Endometrial microvascular endothelial cells (primary cell): ENCODE data around the gene PPFIA1. TPM values are rescaled to one million over a fixed set of nuclear protein-coding genes. Genes with fewer than 3 reads are reported as not detected.
"Not testable (repeated sequence)": the region's sequence is repeated elsewhere in the genome, so short reads cannot be mapped to it uniquely, and the experiment has no call there.

Experiments
- in situ Hi-C: cut with HindIII; loops from 2 replicates; pipeline ENCODE4 v1.10.0; 2017; ENCODE audit warnings: low sequenced_read_pairs, low pct_unique_long_range_greater_than_20kb; ENCODE audit errors: inconsistent ontology term
- total RNA-seq: library from RNA; depleted of rRNA; stranded (reverse); fragments of >200 nt; gene quantifications from one replicate; pipeline ENCODE4 v1.2.3, GENCODE V29; 2015; ENCODE audit errors: inconsistent ontology term

PPFIA1 gene
- total RNA-seq, 1 donor from 2014 or later, result 46.1 TPM

DNA sequence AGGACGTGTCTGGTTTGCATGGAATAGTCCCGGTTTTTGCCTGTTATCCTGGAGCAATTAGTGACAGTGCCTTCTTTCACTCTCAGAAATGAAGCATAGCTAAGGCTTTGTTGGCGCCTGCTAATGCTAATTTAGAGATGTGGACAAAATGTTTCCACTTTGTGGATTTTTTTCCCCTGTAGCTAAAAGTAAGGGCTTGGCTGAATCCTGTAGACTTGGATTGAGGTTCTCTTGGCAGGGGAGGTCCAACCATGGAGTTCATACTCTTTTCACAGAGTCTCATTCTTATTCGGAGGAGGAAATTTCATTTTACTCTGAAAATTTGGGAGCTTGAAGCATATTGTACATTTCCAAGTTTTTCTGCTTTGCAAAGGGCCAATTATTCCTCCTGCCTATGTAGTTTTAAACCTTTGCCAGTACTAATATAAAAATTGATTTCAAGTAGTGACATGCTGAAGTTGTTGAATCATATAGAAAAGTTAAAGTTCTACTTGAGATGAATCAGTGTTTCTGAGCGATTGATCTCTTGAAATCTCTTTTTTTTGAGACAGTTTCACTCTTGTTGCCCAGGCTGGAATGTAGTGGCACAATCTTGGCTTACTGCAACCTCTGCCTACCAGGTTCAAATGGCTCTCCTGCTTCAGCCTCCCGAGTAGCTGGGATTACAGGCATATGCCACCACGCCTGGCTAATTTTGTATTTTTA lies 20.0 kb downstream of the PPFIA1 start:
- in situ Hi-C loops, result no loop called here

- in situ Hi-C loops, result no loop called here
Observed at GRCh38 chr11:70292166-70292565, 21.7 kb downstream of the PPFIA1 start.

DNA sequence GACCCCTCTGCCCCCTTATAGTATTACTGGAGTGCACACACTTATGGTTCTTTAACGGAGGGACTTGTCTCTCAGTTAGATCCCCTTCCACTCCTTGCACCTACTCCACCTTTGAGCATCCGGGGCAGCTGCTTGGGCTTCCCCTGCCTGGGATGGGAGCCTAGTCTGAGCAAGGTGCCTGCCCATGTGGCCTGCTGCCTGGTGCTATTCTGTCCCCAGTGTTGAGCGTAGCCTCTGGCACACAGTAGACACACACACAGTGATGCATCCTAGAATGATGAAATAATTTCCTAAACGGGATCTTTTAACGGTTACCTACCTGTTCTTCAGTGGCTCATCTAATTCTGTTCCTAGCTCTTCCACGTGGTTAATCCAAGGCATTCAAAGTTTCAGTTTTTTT lies 22.4 kb downstream of the PPFIA1 start:
- in situ Hi-C loops, result no loop called here

GRCh38 chr11:70295166-70295565 lies 24.7 kb downstream of the PPFIA1 start:
- in situ Hi-C loops, result not testable (repeated sequence)

- in situ Hi-C loops, result no loop called here
Observed at GRCh38 chr11:70296681-70297080, 26.2 kb downstream of the PPFIA1 start.

DNA sequence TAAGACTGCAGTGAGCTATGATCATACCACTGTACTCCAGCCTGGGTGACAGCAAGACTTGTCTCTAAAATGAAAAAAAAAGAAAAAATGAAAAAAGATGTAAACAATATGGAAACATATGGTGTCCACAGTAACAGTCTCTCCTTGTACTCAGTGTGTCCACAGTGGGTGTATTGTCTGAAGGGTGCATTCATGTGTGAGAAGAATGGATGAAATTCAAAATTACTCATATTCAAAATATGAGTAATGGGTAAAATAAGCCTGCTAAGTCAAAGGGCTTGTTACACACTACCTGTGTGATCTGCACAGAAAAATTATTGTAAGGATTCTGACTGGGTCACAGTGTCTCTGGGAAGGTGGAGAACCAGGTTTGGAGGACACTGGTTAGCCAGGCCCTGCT lies 26.9 kb downstream of the PPFIA1 start:
- in situ Hi-C loops, result no loop called here

DNA sequence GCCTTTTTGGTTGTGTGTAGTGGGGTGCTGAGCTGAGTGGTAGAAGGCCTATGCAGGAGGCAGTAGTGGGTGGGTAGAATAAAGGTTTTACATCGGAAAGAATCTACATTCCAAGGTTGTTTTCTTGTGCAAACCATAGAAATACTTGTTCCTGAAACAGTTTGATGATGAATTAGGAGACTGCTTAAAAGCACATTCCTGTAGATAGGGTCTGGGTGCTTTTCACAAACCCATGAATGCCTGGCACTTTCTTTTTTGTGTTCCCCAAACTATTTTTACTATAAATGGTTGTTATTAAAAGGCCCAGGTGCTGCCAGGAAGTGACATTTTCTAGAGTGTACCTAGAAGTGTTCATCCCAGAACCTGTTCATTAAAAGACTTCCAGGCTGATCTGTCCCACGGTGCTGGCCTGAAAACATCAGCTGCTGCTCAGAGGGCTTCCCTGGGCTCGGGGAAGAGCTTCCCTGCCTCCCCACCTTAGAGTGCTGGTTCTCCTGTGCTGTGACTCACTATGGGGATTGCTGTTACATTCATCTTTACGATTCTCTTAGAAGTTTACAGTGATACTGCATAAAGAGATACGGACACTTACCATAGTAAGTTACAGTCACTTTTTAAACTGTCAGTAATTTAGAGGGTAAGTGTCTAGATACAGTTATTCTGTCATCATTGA lies 27.9 kb downstream of the PPFIA1 start:
- in situ Hi-C loops, result no loop called here

DNA sequence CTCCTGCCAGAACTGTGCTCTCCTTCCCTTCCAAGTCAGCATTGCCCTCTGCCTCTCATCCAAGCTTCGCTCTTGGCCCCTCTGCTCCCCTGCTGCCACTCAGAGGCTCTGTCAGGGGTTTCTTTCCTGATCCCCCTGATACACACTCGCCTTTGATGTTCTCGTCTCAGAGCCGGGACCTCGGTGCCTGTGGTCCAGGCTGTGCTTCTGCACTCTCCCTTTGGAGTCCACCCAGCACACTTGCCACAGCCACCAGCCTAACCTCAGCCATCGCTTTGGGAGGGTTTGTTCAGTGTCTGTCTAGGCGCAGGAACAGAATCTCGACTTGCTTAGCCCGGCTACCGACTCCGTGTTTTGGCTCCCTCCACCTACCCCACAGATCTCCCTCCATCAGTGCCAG lies 29.1 kb downstream of the PPFIA1 start:
- in situ Hi-C loops, result no loop called here

- in situ Hi-C loops, result no loop called here
Observed at GRCh38 chr11:70301191-70301590, 30.7 kb downstream of the PPFIA1 start.

DNA sequence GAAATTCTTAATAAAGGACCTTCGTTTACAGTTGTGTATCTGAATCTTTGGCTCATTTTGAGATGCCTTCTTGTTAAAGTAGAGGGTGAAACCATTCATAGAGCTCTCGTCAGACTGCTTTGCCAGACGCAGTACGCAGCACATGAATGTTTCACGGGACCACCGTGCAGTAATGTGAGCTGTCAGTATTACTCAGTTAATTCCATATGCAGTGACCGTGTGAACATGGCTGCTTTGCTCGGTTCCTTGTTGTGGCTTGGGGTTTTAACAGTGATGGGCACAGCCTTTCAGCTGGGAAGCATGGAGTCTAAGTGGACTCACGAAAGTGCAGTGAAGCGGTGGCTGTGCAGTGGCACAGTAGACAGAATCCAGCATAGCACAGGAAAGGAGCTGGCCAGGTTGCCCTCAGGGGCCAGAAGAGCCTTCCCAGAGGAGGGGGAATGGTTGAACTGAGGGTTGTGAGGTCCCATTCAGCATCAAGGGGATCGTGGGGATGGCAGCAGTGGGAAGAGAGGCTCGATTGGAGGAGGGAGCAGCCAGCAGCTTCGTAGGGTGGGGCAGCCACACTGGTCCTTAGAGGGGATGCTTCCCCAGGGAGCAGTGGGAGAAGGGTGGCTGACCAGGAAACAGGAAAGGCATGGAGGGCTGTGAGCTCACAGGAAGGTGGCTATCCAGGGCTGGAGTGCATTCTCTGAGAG lies 31.4 kb downstream of the PPFIA1 start:
- in situ Hi-C loops, result no loop called here

DNA sequence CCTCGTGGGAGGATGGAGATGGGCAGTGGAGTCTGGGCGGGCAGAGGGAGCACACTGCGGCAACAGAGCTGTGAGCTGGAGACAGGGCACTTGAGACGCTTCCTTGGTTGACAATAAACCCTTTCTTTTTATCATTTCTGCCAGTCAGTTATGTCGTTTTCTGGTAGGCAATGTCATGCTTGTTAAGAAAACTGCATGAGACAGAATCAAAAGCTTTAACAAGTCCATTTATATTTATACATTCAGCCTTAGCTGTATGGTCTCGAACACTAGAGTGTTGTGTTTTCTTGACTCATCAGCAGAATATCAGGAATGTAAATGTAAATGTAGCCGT lies 31.9 kb downstream of the PPFIA1 start:
- in situ Hi-C loops, result no loop called here

GRCh38 chr11:70303070-70303469 lies 32.6 kb downstream of the PPFIA1 start:
- in situ Hi-C loops, result no loop called here

GRCh38 chr11:70304208-70304603 lies 33.7 kb downstream of the PPFIA1 start:
- in situ Hi-C loops, result no loop called here

GRCh38 chr11:70305501-70305900 lies 35.0 kb downstream of the PPFIA1 start:
- in situ Hi-C loops, result no loop called here

- in situ Hi-C loops, result no loop called here
Observed at GRCh38 chr11:70306586-70307033, 36.1 kb downstream of the PPFIA1 start.

DNA sequence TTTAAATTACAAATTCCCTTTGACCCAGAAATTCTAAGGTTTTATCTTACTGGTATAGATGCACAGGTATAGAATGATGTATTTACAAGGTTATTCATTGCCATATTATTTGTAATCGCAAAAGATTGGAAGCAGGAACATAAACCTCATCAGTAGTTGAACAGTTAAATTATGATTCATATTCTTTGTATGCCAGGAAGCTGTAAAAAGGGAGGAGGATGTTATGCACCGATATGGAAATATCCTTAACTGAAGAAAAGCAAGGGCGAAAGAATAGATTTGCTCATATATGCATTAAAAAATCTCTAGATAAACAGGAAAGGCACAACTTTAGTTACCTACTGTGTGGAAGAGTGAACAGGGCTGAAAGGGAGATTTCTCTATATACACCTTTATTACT lies 36.7 kb downstream of the PPFIA1 start:
- in situ Hi-C loops, result no loop called here

GRCh38 chr11:70311616-70312015 lies 41.1 kb downstream of the PPFIA1 start:
- in situ Hi-C loops, result no loop called here

DNA sequence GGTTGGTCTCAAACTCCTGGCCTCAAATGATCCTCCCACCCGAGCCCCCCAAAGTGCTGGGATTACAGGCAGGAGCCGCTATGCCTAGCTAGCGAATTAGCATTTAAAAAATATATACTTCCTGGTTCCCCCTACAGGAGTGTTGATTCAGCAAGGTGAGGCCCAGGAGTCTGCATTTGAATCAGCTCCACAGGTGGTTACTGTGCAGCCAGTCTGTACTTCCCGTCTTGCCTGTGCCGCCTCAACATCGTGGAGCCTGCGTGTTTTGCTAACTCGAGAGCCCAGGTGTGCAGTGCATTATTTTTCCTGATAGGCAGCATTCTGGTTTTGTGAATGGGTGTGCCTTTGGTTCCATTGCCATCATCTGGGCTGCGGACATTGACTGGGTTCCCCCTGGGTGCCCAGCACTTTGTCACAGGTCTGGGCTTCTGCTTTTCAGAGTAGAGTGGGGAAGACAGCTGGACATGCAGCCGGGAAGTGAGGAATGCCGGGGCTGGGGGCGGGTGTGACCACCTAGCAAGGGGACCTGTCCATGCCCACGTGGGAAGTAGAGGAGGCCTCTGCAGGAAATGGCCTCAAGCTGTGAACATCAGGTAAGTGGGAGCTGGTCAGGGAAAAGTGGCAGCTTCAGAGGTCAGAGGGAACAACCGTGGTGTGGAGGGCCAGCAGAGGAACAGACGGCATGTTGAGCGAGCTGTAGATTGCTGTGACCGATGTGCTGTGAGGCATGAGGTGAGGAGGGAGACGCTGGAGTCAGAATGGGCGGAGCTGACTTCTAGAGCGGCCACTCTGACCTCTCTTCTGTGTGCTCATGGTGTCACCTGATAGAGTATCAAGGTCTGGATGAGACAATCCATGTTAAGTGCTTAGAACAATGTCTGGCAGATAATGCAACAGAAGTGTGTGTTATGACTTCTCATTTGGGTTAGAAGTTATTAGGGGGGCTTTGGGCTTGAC lies 42.2 kb downstream of the PPFIA1 start:
- in situ Hi-C loops, result no loop called here

GRCh38 chr11:70313945-70314344 lies 43.5 kb downstream of the PPFIA1 start:
- in situ Hi-C loops, result no loop called here
